CD4-positive, alpha-beta memory T cell (primary cell): ENCODE results near the gene SERINC5. TPM values are rescaled to one million over a fixed set of nuclear protein-coding genes. Genes with fewer than 3 reads are reported as not detected.

Experiments
- CTCF ChIA-PET: fragments of 350-600 bp; sonication (Branson Sonifier 250); formaldehyde crosslinking; loops from one replicate; lab custom pipeline; 2021; ENCODE audit warnings: inconsistent platforms; ENCODE audit not compliant: partially characterized antibody; lab: Charles Lee
- POLR2A ChIA-PET: fragments of 350-600 bp; sonication (Branson Sonifier 250); formaldehyde crosslinking; loops from one replicate; lab custom pipeline; 2021; ENCODE audit not compliant: partially characterized antibody; lab: Charles Lee
- DNase-seq, 5 donors: peaks; one replicate each; pipeline versions ENCODE4 v3.0.0 to v3.0.0-alpha.2; 2020 to 2022; ENCODE audit warnings: mixed read lengths in 1 of 5
- H3K27ac ChIP-seq: one replicate; pipeline ENCODE4 v1.7.0; 2013; ENCODE audit warnings: low read depth, low read length
- H3K27me3 ChIP-seq: 2 replicates; pipeline ENCODE4 v1.7.0; 2013; ENCODE audit warnings: mild to moderate bottlenecking, low read length, moderate library complexity; ENCODE audit not compliant: insufficient read depth
- H3K36me3 ChIP-seq: 2 replicates; pipeline ENCODE4 v1.7.0; 2013; ENCODE audit warnings: mild to moderate bottlenecking, low read length, moderate library complexity; ENCODE audit not compliant: insufficient read depth
- H3K4me1 ChIP-seq: 2 replicates; pipeline ENCODE4 v1.7.0; 2013; ENCODE audit warnings: mild to moderate bottlenecking, low read length, moderate library complexity; ENCODE audit not compliant: insufficient read depth
- H3K4me3 ChIP-seq, 2 donors: one replicate each; pipeline ENCODE4 v1.7.0; 2013; ENCODE audit warnings: low read length in 2 of 2, mild to moderate bottlenecking in 1 of 2
- H3K9me3 ChIP-seq, 2 donors: one replicate each; pipeline ENCODE4 v1.7.0; 2013; ENCODE audit warnings: low read length in 2 of 2, control low read depth in 1 of 2; ENCODE audit not compliant: control insufficient read depth in 1 of 2
- H3K27ac Mint-ChIP-seq, 7 donors: one replicate each; pipeline ENCODE4 v1.8.0; 2020 to 2021; ENCODE audit warnings: mixed read lengths in 7 of 7, mild to moderate bottlenecking in 6 of 7, inconsistent platforms in 3 of 7, moderate library complexity in 3 of 7
- H3K27me3 Mint-ChIP-seq, 2 donors: one replicate each; pipeline ENCODE4 v1.8.0; 2020 to 2021; ENCODE audit warnings: mixed read lengths in 2 of 2
- H3K36me3 Mint-ChIP-seq, 2 donors: one replicate each; pipeline ENCODE4 v1.8.0; 2020 to 2021; ENCODE audit warnings: mixed read lengths in 2 of 2, inconsistent platforms in 1 of 2, mild to moderate bottlenecking in 1 of 2
- H3K4me1 Mint-ChIP-seq, 4 donors: one replicate each; pipeline ENCODE4 v1.8.0; 2020 to 2021; ENCODE audit warnings: mixed read lengths in 4 of 4, mild to moderate bottlenecking in 1 of 4
- H3K4me3 Mint-ChIP-seq, 8 donors: one replicate each; pipeline ENCODE4 v1.8.0; 2020 to 2021; ENCODE audit warnings: mixed read lengths in 8 of 8, mild to moderate bottlenecking in 7 of 8, moderate library complexity in 6 of 8, inconsistent platforms in 3 of 8
- H3K9me3 Mint-ChIP-seq, 8 donors: one replicate each; pipeline ENCODE4 v1.8.0; 2020 to 2021; ENCODE audit warnings: mixed read lengths in 8 of 8, mild to moderate bottlenecking in 5 of 8, inconsistent platforms in 3 of 8, moderate library complexity in 1 of 8
- intact Hi-C: fragments of 100-400 bp; cut with micrococcal nuclease; formaldehyde crosslinking; loops from one replicate; pipeline ENCODE4 v1.15.1; 2023
- polyA plus RNA-seq, 2 donors: library from polyadenylated mRNA; unstranded; fragments of 300-500 nt; fragmentation: Illumina TruSeq; gene quantifications; one replicate each; pipeline ENCODE4 v1.2.3, GENCODE V29; 2021
- total RNA-seq, 2 experiments: library from RNA; stranded (reverse); gene quantifications; one replicate each; pipeline ENCODE4 v1.2.3, GENCODE V29; 2021

Gene SERINC5
- total and polyA plus RNA-seq, 4 experiments from 2014 or later = 20.7 to 165 (median 94.0) TPM

- Histone ChIP-seq H3K36me3 (peaks cover 58% of the 10 kb centered on the region), H3K27ac (no peak overlapping the region), H3K27me3 (no peaks in the 10 kb centered on the region), H3K9me3 (no peaks in the 10 kb centered on the region), H3K4me3 (no peak overlapping the region), H3K4me1 (peaks cover 39% of the 10 kb centered on the region)
- H3K36me3 Mint-ChIP-seq = peaks cover 76 to 82% of the 10 kb centered on the region in 2 donors
- intact Hi-C loops = no loop called here
- peak overlapping the region; percentile 47 to 72 (median 58) for H3K27ac Mint-ChIP-seq
- DNase-seq = no peak
- H3K27me3 Mint-ChIP-seq = no peaks in the 10 kb centered on the region
- no peaks in the 10 kb centered on the region for H3K9me3 Mint-ChIP-seq
- CTCF ChIA-PET = interaction anchor here (0.5 to 1.1 kb wide), 3 partner anchors 52 to 139 kb away, joined by 3 to 4 read pairs (median 3); no protein-coding TSS in a partner anchor
- H3K4me3 Mint-ChIP-seq = no peak overlapping the region
- H3K4me1 Mint-ChIP-seq = peaks cover 36 to 73% (median 53%) of the 10 kb centered on the region in 4 donors
- POLR2A ChIA-PET = interaction anchor here (1.0 to 1.2 kb wide), 2 partner anchors 15 to 32 kb away, joined by 3 to 5 read pairs; no protein-coding TSS in a partner anchor
These were observed 87.3 kb downstream of the SERINC5 start for GRCh38 chr5:80168388-80169028.

DNA sequence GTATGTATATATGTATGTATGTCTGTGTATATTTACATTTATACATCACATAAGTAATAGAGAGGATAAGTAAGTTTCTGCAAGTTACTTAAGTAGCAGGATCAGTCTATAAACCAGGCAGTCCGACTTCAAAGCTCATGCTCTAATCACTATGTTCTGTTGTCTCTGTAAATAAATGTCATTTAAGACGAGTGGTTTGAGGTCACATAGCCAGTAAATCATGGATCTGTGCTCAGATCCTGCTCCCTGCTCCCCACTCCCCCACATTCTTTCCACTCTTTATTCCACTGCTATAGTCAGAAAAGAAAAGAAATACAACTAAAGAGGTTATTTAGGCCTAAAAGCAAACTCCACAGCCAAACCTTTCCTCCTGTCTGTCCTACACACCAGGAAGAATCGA lies 90.4 kb downstream of the SERINC5 start:
- no peak overlapping the region for H3K4me3 ChIP-seq
- H3K27me3 ChIP-seq = no peaks in the 10 kb centered on the region
- H3K27ac ChIP-seq = no peak overlapping the region
- H3K4me1 ChIP-seq = peaks cover 38% of the 10 kb centered on the region
- intact Hi-C loops = loop anchor here (2.0 kb wide), 1 partner anchor 17 kb away; no protein-coding TSS in a partner anchor
- ChIA-PET CTCF (interaction anchor here (1.1 to 1.7 kb wide), 6 partner anchors 10 to 110 kb away, joined by 3 to 7 read pairs (median 4); no protein-coding TSS in a partner anchor), POLR2A (interaction anchor here (0.8 to 3.5 kb wide), 11 partner anchors 11 to 112 kb away, joined by 3 to 16 read pairs (median 6); partner anchors contain the start of gene SERINC5)
- H3K27ac Mint-ChIP-seq = peak overlapping the region in 6 of 7 donors; percentile 29 to 82 (median 60)
- H3K4me3 Mint-ChIP-seq = peak overlapping the region in 1 of 8 donors; percentile 34
- peaks cover 85 to 89% of the 10 kb centered on the region in 2 donors for H3K36me3 Mint-ChIP-seq
- no peak for DNase-seq
- peaks cover 53% of the 10 kb centered on the region for H3K36me3 ChIP-seq
- no peaks in the 10 kb centered on the region for H3K9me3 ChIP-seq
- H3K9me3 Mint-ChIP-seq = no peaks in the 10 kb centered on the region
- peaks cover 36 to 65% (median 53%) of the 10 kb centered on the region in 4 donors for H3K4me1 Mint-ChIP-seq
- no peaks in the 10 kb centered on the region for H3K27me3 Mint-ChIP-seq

- Histone ChIP-seq H3K36me3 (peaks cover 56% of the 10 kb centered on the region), H3K9me3 (no peaks in the 10 kb centered on the region), H3K27me3 (no peaks in the 10 kb centered on the region), H3K4me3 (no peak overlapping the region), H3K27ac (no peak overlapping the region), H3K4me1 (peaks cover 16% of the 10 kb centered on the region)
- ChIA-PET POLR2A (interaction anchor here (0.7 to 1.5 kb wide), 3 partner anchors 26 to 94 kb away, joined by 3 to 4 read pairs (median 3); no protein-coding TSS in a partner anchor), CTCF (interaction anchor here (1.5 to 1.8 kb wide), 2 partner anchors 9 to 78 kb away, joined by 5 to 6 read pairs; no protein-coding TSS in a partner anchor)
- peaks cover 86 to 89% of the 10 kb centered on the region in 2 donors for H3K36me3 Mint-ChIP-seq
- no peaks in the 10 kb centered on the region for H3K9me3 Mint-ChIP-seq
- H3K27me3 Mint-ChIP-seq = no peaks in the 10 kb centered on the region
- intact Hi-C loops = no loop called here
- H3K27ac Mint-ChIP-seq = peak overlapping the region in 6 of 7 donors; percentile 33 to 54 (median 48)
- H3K4me3 Mint-ChIP-seq = no peak overlapping the region
- peaks cover 23 to 64% (median 38%) of the 10 kb centered on the region in 4 donors for H3K4me1 Mint-ChIP-seq
- no peak for DNase-seq
These were observed 94.7 kb downstream of the SERINC5 start for GRCh38 chr5:80161165-80161564.

DNA sequence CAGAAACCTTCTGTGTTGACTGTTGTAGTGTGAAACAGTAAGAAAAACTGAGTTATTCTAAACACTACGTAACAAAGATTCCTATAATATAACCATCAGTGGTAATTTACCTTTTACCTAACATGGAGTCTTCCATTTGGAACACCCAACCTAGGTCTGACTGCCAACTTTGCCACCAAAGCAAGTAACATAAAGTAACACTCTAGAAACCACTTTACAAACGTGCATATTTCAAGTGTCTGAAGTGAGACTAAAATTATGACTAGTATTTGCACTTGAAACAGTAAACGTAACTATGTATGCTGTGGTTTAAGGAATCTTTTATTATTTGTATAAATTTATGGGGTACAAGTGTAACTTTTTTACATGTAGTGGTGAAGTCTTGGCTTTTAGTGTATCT lies 95.6 kb downstream of the SERINC5 start:
- Mint-ChIP-seq H3K4me3 (no peak overlapping the region), H3K27me3 (no peaks in the 10 kb centered on the region), H3K9me3 (no peaks in the 10 kb centered on the region), H3K4me1 (peaks cover 20 to 62% (median 36%) of the 10 kb centered on the region in 4 donors), H3K27ac (peak overlapping the region in 4 of 7 donors; percentile 4 to 68 (median 45)), H3K36me3 (peaks cover 88% of the 10 kb centered on the region in 2 donors)
- POLR2A ChIA-PET = interaction anchor here (1.1 to 1.5 kb wide), 2 partner anchors 27 to 34 kb away, joined by 3 read pairs; no protein-coding TSS in a partner anchor
- Histone ChIP-seq H3K27me3 (no peaks in the 10 kb centered on the region), H3K36me3 (peaks cover 49% of the 10 kb centered on the region), H3K27ac (no peak overlapping the region), H3K9me3 (no peaks in the 10 kb centered on the region), H3K4me1 (peaks cover 7% of the 10 kb centered on the region), H3K4me3 (no peak overlapping the region)
- no peak for DNase-seq
- intact Hi-C loops = no loop called here
- CTCF ChIA-PET = no interaction called here

- H3K36me3 ChIP-seq = peaks cover 46% of the 10 kb centered on the region
These were observed 96.6 kb downstream of the SERINC5 start for GRCh38 chr5:80159133-80159815.

DNA sequence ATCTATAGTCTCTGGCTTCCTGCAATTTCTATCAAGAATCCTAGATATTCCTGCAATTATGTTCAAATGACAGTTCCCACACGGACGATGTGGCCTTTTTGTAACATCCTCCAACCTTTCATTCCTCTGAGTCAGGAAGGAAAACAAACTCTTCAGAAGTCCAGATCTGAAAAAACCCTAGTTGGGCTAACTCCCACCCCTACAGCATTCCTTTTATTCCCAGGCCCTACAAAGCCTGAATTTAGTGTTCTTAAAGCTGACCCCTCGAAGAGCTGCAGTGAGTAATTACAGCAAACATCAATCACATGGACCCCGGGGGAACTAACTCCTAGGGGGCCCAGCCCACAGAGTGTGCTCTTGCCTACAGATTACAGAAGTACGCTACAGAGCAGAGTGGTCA lies 99.7 kb downstream of the SERINC5 start:
- peak overlapping the region in 6 of 7 donors; percentile 18 to 90 (median 66) for H3K27ac Mint-ChIP-seq
- CTCF ChIA-PET = interaction anchor here (1.2 to 2.4 kb wide), 4 partner anchors 9 to 119 kb away, joined by 5 to 6 read pairs (median 6); no protein-coding TSS in a partner anchor
- no peak for DNase-seq

More at GRCh38 chr5:80159133-80159815, 96.6 kb downstream of the SERINC5 start:
- H3K27me3 Mint-ChIP-seq = no peaks in the 10 kb centered on the region
- peak overlapping the region; percentile 60 to 84 (median 68) for H3K27ac Mint-ChIP-seq
- H3K9me3 Mint-ChIP-seq = no peaks in the 10 kb centered on the region
- Histone ChIP-seq H3K4me1 (peaks cover 7% of the 10 kb centered on the region), H3K4me3 (no peak overlapping the region), H3K27ac (no peak overlapping the region), H3K27me3 (no peaks in the 10 kb centered on the region), H3K9me3 (no peaks in the 10 kb centered on the region)
- peaks cover 19 to 60% (median 35%) of the 10 kb centered on the region in 4 donors for H3K4me1 Mint-ChIP-seq
- intact Hi-C loops = no loop called here
- no peak for DNase-seq
- no peak overlapping the region for H3K4me3 Mint-ChIP-seq
- POLR2A ChIA-PET = interaction anchor here (1.0 to 1.5 kb wide), 5 partner anchors 9 to 33 kb away, joined by 3 to 5 read pairs (median 3); no protein-coding TSS in a partner anchor
- peaks cover 85 to 89% of the 10 kb centered on the region in 2 donors for H3K36me3 Mint-ChIP-seq
- CTCF ChIA-PET = no interaction called here

More for the DNA sequence above, 99.7 kb downstream of the SERINC5 start:
- peaks cover 38% of the 10 kb centered on the region for H3K4me1 ChIP-seq
- peaks cover 45% of the 10 kb centered on the region for H3K36me3 ChIP-seq
- H3K4me3 ChIP-seq = no peak overlapping the region
- POLR2A ChIA-PET = interaction anchor here (0.9 to 7.2 kb wide), 6 partner anchors 16 to 99 kb away, joined by 3 to 61 read pairs (median 6); partner anchors contain the start of gene SERINC5
- peaks cover 36 to 70% (median 50%) of the 10 kb centered on the region in 4 donors for H3K4me1 Mint-ChIP-seq
- H3K4me3 Mint-ChIP-seq = no peak overlapping the region
- no peak overlapping the region for H3K27ac ChIP-seq
- H3K9me3 Mint-ChIP-seq = no peaks in the 10 kb centered on the region
- no peaks in the 10 kb centered on the region for H3K27me3 Mint-ChIP-seq
- H3K36me3 Mint-ChIP-seq = peaks cover 78 to 79% of the 10 kb centered on the region in 2 donors
- intact Hi-C loops = no loop called here
- no peaks in the 10 kb centered on the region for H3K9me3 ChIP-seq
- H3K27me3 ChIP-seq = no peaks in the 10 kb centered on the region
